CD4-positive, alpha-beta T cell (primary cell): ENCODE measurements around the gene TBC1D17. TPM values are rescaled to one million over a fixed set of nuclear protein-coding genes. Genes with fewer than 3 reads are reported as not detected.
"Not testable (repeated sequence)": the region's sequence is repeated elsewhere in the genome, so short reads cannot be mapped to it uniquely, and the experiment has no call there.

Experiments used
- ATAC-seq: fragments of 200-7000 bp; cut with Tn5 transposase; one replicate; pipeline ENCODE4 v1.10.0; 2022; ENCODE audit warnings: mild to moderate bottlenecking; ENCODE audit not compliant: poor library complexity
- CTCF ChIA-PET: fragments of 350-600 bp; sonication (Branson Sonifier 250); formaldehyde crosslinking; loops from one replicate; lab custom pipeline; 2021; ENCODE audit warnings: antibody characterized with exemption, inconsistent platforms; lab: Charles Lee
- POLR2A ChIA-PET: fragments of 350-600 bp; sonication (Branson Sonifier 250); formaldehyde crosslinking; loops from one replicate; lab custom pipeline; 2021; ENCODE audit warnings: antibody characterized with exemption, inconsistent platforms; lab: Charles Lee
- DNase-seq, 14 experiments: peaks; one replicate each; pipeline ENCODE4 v3.0.0-alpha.2; 2013 to 2020; ENCODE audit warnings: mixed read lengths in 2 of 14
- H3K27ac ChIP-seq, 2 donors: one replicate each; pipeline versions ENCODE4 v1.5.1 to v1.7.0; 2013; ENCODE audit warnings: low read length in 2 of 2, low read depth in 1 of 2, mild to moderate bottlenecking in 1 of 2
- H3K27me3 ChIP-seq, 2 experiments: 1 replicate in 1 of 2; 2 replicates in 1 of 2; pipeline versions ENCODE4 v1.6.1 to v1.7.0; 2013; ENCODE audit warnings: low read length in 2 of 2, control low read depth in 1 of 2, mild to moderate bottlenecking in 1 of 2, moderate library complexity in 1 of 2; ENCODE audit not compliant: insufficient read depth in 2 of 2, control insufficient read depth in 1 of 2
- H3K36me3 ChIP-seq: one replicate; pipeline ENCODE4 v1.6.1; 2013; ENCODE audit warnings: low read length, control low read depth; ENCODE audit not compliant: insufficient read depth
- H3K4me1 ChIP-seq: one replicate; pipeline ENCODE4 v1.6.1; 2013; ENCODE audit warnings: low read length, control low read depth; ENCODE audit not compliant: insufficient read depth
- H3K4me3 ChIP-seq: one replicate; pipeline ENCODE4 v1.5.1; 2013; ENCODE audit warnings: mild to moderate bottlenecking, low read length, moderate library complexity
- H3K9me3 ChIP-seq, 2 experiments: 1 replicate in 1 of 2; 2 replicates in 1 of 2; pipeline versions ENCODE4 v1.6.1 to v1.7.0; 2013; ENCODE audit warnings: low read length in 2 of 2, mild to moderate bottlenecking in 2 of 2, control low read depth in 1 of 2, moderate library complexity in 1 of 2; ENCODE audit not compliant: control insufficient read depth in 1 of 2, insufficient read depth in 1 of 2
- H3K27ac Mint-ChIP-seq: one replicate; pipeline ENCODE4 v1.8.0; 2020; ENCODE audit warnings: mixed read lengths
- H3K27me3 Mint-ChIP-seq: one replicate; pipeline ENCODE4 v1.8.0; 2021; ENCODE audit warnings: mixed read lengths
- H3K36me3 Mint-ChIP-seq: one replicate; pipeline ENCODE4 v1.8.0; 2021; ENCODE audit warnings: low read depth, mixed read lengths
- H3K4me1 Mint-ChIP-seq: one replicate; pipeline ENCODE4 v1.8.0; 2021; ENCODE audit warnings: low read depth, mixed read lengths
- H3K4me3 Mint-ChIP-seq: one replicate; pipeline ENCODE4 v1.8.0; 2020; ENCODE audit warnings: mild to moderate bottlenecking, mixed read lengths
- H3K9me3 Mint-ChIP-seq: one replicate; pipeline ENCODE4 v1.8.0; 2020; ENCODE audit warnings: mixed read lengths
- CTCF ChIP-seq: fragments of 200-600 bp; IDR thresholded peaks from one replicate; pipeline ENCODE4 v1.8.0; 2022; ENCODE audit warnings: antibody characterized with exemption, mild to moderate bottlenecking
- intact Hi-C, 2 experiments: fragments of 100-400 bp; cut with DNase I in 1 of 2; cut with micrococcal nuclease in 1 of 2; formaldehyde crosslinking; loops; one replicate each; pipeline versions ENCODE4 v1.15.1 to v1.9.0; 2023 to 2025; cut with DNase I, micrococcal nuclease
- total RNA-seq, 174 experiments: library from RNA in 2 of 174; stranded (reverse) in 2 of 174; gene quantifications; one replicate each; pipeline ENCODE4 v1.2.3 and lab custom pipeline; 2021 to 2026

TBC1D17 gene
- total RNA-seq, 2 experiments from 2014 or later = 35.5 to 35.8 TPM

DNA sequence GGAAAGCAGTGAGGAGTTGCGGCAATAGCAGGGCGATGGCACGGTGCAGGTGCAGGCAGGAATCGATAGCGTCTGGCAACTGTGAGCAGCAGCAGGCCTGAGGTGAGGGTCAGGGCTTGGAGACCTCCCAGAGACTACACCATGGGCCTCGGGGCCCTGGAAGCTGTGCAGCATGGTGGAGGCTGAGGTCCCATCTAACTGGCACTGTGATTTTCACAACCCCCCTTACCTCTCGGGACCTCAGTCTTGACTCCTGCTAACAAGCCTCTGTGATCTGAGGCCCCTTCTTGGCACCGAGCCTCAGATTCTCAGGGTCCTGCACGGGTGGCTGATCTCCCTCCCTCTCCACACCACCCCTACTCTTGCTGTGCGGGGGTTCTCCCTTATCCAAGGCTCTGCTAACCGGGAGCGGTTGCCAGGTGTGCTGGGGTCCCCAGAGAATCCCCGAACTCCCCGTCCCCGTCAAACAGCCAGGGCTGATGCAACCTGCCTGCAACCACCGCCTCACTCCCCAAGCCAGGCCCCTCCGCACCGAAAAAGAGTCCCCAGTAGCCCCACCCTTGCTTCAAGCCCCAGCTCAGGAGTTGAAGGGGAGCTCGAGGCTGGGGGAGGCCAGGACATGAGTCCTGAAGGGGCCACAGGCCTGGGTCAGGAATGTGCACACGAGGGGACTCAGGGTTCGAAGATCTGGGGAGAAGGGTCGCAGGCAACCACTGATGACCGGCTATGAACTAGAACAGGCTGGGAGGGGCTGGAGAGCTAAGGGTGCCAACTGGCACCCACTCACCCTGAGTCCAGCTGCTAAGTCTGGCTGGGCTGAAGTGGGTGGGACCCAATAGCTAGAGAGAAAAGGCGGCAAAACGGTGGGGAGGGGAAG, 46.7 kb downstream of the TBC1D17 start:
- CTCF ChIA-PET = no interaction called here
- H3K4me1 ChIP-seq = peaks cover 73% of the 10 kb centered on the region
- peaks cover under 1% of the 10 kb centered on the region for H3K27me3 Mint-ChIP-seq
- H3K9me3 ChIP-seq = no peaks in the 10 kb centered on the region
- intact Hi-C loops = no loop called here
- ATAC-seq (no peak), DNase-seq (peak in 1 of 14 experiments; percentile 18)
- no peak overlapping the region for H3K27ac Mint-ChIP-seq
- H3K27me3 ChIP-seq = no peaks in the 10 kb centered on the region
- H3K36me3 ChIP-seq = peaks cover 64% of the 10 kb centered on the region
- peaks cover 68% of the 10 kb centered on the region for H3K36me3 Mint-ChIP-seq
- H3K4me3 ChIP-seq = no peak overlapping the region
- no peak overlapping the region for H3K4me3 Mint-ChIP-seq
- H3K27ac ChIP-seq = no peak overlapping the region
- no peaks in the 10 kb centered on the region for H3K9me3 Mint-ChIP-seq
- no peak for TF ChIP-seq CTCF
- H3K4me1 Mint-ChIP-seq = peaks cover 26% of the 10 kb centered on the region
- POLR2A ChIA-PET = no interaction called here

DNA sequence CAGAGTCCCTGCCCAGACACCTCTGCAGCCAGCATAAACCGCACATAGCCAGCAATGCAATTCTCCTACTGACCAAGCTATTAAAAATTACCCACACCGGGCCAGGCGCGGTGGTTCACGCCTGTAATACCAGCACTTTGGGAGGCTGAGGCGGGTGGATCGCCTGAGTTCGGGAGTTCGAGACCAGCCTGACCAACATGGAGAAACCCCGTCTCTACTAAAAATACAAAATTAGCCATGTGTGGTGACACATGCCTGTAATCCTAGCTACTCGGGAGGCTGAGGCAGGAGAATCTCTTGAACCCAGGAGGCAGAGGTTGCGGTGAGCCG, 47.3 kb downstream of the TBC1D17 start:
- H3K9me3 Mint-ChIP-seq, H3K27me3 Mint-ChIP-seq, ATAC-seq, H3K4me3 ChIP-seq, POLR2A ChIA-PET, CTCF ChIA-PET, H3K27ac Mint-ChIP-seq, H3K9me3 ChIP-seq, H3K27me3 ChIP-seq, H3K27ac ChIP-seq, DNase-seq, H3K4me3 Mint-ChIP-seq: not testable (repeated sequence)
- H3K36me3 ChIP-seq = peaks cover 64% of the 10 kb centered on the region
- Mint-ChIP-seq H3K4me1 (peaks cover 32% of the 10 kb centered on the region), H3K36me3 (peaks cover 70% of the 10 kb centered on the region)
- peaks cover 77% of the 10 kb centered on the region for H3K4me1 ChIP-seq
- intact Hi-C loops = loop anchor here in 1 of 2 experiments (5.0 kb wide), 1 partner anchor 48 kb away; the partner anchor contains the start of genes AKT1S1 and TBC1D17

GRCh38 chr19:49925486-49925885, 48.0 kb downstream of the TBC1D17 start:
- no peaks in the 10 kb centered on the region for H3K9me3 Mint-ChIP-seq
- Histone ChIP-seq H3K4me3 (no peak overlapping the region), H3K9me3 (peaks cover 0 to under 1% of the 10 kb centered on the region in 2 experiments), H3K4me1 (peaks cover 83% of the 10 kb centered on the region), H3K27me3 (no peaks in the 10 kb centered on the region), H3K36me3 (peaks cover 60% of the 10 kb centered on the region), H3K27ac (no peak overlapping the region)
- intact Hi-C loops = loop anchor here in 1 of 2 experiments (5.0 kb wide), 1 partner anchor 48 kb away; the partner anchor contains the start of genes AKT1S1 and TBC1D17
- CTCF ChIA-PET = no interaction called here
- H3K4me3 Mint-ChIP-seq = peak overlapping the region; percentile 42
- POLR2A ChIA-PET = no interaction called here
- H3K27me3 Mint-ChIP-seq = peaks cover 5% of the 10 kb centered on the region
- TF ChIP-seq CTCF = no peak
- DNase-seq (no peak), ATAC-seq (no peak)
- peaks cover 70% of the 10 kb centered on the region for H3K36me3 Mint-ChIP-seq
- H3K4me1 Mint-ChIP-seq = peaks cover 37% of the 10 kb centered on the region
- H3K27ac Mint-ChIP-seq = peak overlapping the region; percentile 53
